HCT116 (cell line): Measurements from ENCODE around the gene QKI.

ENCODE experiments used
- CEBPB ChIP-seq: IDR thresholded peaks from 2 replicates; pipeline ENCODE4 v1.6.1; 2012; ENCODE audit warnings: low read depth
- CTCF ChIP-seq, 3 experiments: fragments of 200-600 bp in 1 of 3; sonication (generic) in 1 of 3; IDR thresholded peaks in 2 of 3; conservative IDR thresholded peaks in 1 of 3; 2 replicates each; pipeline ENCODE4 v1.5.1; 2012 to 2017; ENCODE audit warnings: low read depth in 2 of 3, low read length in 2 of 3, antibody characterized with exemption in 1 of 3, borderline replicate concordance in 1 of 3, control low read depth in 1 of 3, mild to moderate bottlenecking in 1 of 3, mixed read lengths in 1 of 3, mixed run types in 1 of 3, moderate library complexity in 1 of 3; ENCODE audit not compliant: insufficient read depth in 1 of 3
- ELF1 ChIP-seq: IDR thresholded peaks from 2 replicates; pipeline ENCODE4 v1.6.1; 2012; ENCODE audit warnings: low read depth, borderline replicate concordance
- MAX ChIP-seq: IDR thresholded peaks from 2 replicates; pipeline ENCODE4 v1.6.1; 2012
- POLR2A ChIP-seq: IDR thresholded peaks from 2 replicates; pipeline ENCODE4 v1.7.0; 2011; ENCODE audit warnings: borderline replicate concordance; ENCODE audit not compliant: insufficient read depth, insufficient read length; ENCODE audit errors: extremely low read depth
- SIN3A ChIP-seq: IDR thresholded peaks from 2 replicates; pipeline ENCODE4 v1.6.1; 2012; ENCODE audit warnings: low read depth
- TCF7L2 ChIP-seq: IDR thresholded peaks from 2 replicates; pipeline ENCODE4 v1.7.0; 2011; ENCODE audit warnings: borderline replicate concordance, inconsistent platforms; ENCODE audit not compliant: insufficient read depth, insufficient read length; ENCODE audit errors: extremely low read depth

- TF ChIP-seq SIN3A (no peak), CTCF (IDR thresholded peaks at IDR 0.05 in 2 of 3, conservative IDR thresholded peaks at IDR 0.05 in 1 of 3; ENCODE audit: borderline replicate concordance in 1 of 3, insufficient read depth in 1 of 3, low read depth in 2 of 3, low read length in 2 of 3) (no peak), TCF7L2 (no peak), POLR2A (no peak), MAX (no peak), CEBPB (no peak), ELF1 (no peak)
Measured at GRCh38 chr6:163459007-163459406, 44.5 kb downstream of the QKI start.
